ENCODE results near the gene SCUBE1.

GRCh38 chr22:43325176-43325575 lies 18.0 kb downstream of the SCUBE1 start:
- TF ChIP-seq POLR2A (IDR thresholded peaks at IDR 0.05; ENCODE audit: low read depth, low read length) (no peak), MAX (IDR thresholded peaks at IDR 0.05; ENCODE audit: insufficient read depth, insufficient read length) (no peak), CTCF (IDR thresholded peaks at IDR 0.05; ENCODE audit: extremely low read depth in 1 of 2, insufficient read depth in 1 of 2, low read depth in 1 of 2, low read length in 2 of 2) (no peak), FOS (IDR thresholded peaks at IDR 0.05; ENCODE audit: borderline replicate concordance, insufficient read depth, low read length) (no peak), GATA2 (IDR thresholded peaks at IDR 0.05; ENCODE audit: insufficient read depth, insufficient read length, low read depth, low read length) (no peak), JUN (IDR thresholded peaks at IDR 0.05; ENCODE audit: borderline replicate concordance, insufficient read depth, insufficient read length, low read depth) (no peak), POLR2AphosphoS5 (IDR thresholded peaks at IDR 0.05; ENCODE audit: insufficient read depth, low read depth, low read length) (no peak)

All from endothelial cell of umbilical vein (primary cell).